DND-41 (cell line): ENCODE data around the gene PRUNE1.

Experiments used
- ATAC-seq: fragments of 200-7000 bp; cut with Tn5 transposase; 3 replicates; pipeline ENCODE4 v1.9.1; 2021; ENCODE audit warnings: low read depth; ENCODE audit not compliant: insufficient read depth
- DNase-seq: peaks from one replicate; pipeline ENCODE4 v3.0.0-alpha.2; 2020
- H2AFZ ChIP-seq: 2 replicates; pipeline ENCODE4 v1.6.0; 2012; ENCODE audit warnings: low read depth, low read length
- H3K27ac ChIP-seq: 2 replicates; pipeline ENCODE4 v1.5.1; 2012; ENCODE audit warnings: low read length, inconsistent platforms
- H3K27me3 ChIP-seq: fragments of 200-600 bp; sonication (generic); 2 replicates; pipeline ENCODE4 v1.6.0; 2012; ENCODE audit warnings: low read length, mild to moderate bottlenecking, inconsistent platforms; ENCODE audit not compliant: insufficient read depth, poor library complexity
- H3K36me3 ChIP-seq: 2 replicates; pipeline ENCODE4 v1.5.1; 2012; ENCODE audit warnings: low read length, inconsistent platforms; ENCODE audit not compliant: insufficient read depth
- H3K4me1 ChIP-seq: 2 replicates; pipeline ENCODE4 v1.5.1; 2012; ENCODE audit warnings: mild to moderate bottlenecking, low read length; ENCODE audit not compliant: insufficient read depth
- H3K4me2 ChIP-seq: 2 replicates; pipeline ENCODE4 v1.6.0; 2012; ENCODE audit warnings: mild to moderate bottlenecking, moderate library complexity, low read length, inconsistent platforms; ENCODE audit not compliant: insufficient read depth
- H3K4me3 ChIP-seq, 2 experiments: fragments of 200-600 bp in 1 of 2; shearing (Covaris generic) in 1 of 2; 2 replicates each; pipeline ENCODE4 v1.5.1; 2012 to 2016; ENCODE audit warnings: inconsistent platforms in 2 of 2, low read length in 2 of 2, mild to moderate bottlenecking in 2 of 2, low read depth in 1 of 2, moderate library complexity in 1 of 2
- H3K79me2 ChIP-seq: 2 replicates; pipeline ENCODE4 v1.6.0; 2012; ENCODE audit warnings: low read length, inconsistent platforms; ENCODE audit not compliant: insufficient read depth
- H3K9ac ChIP-seq: 2 replicates; pipeline ENCODE4 v1.6.0; 2012; ENCODE audit warnings: low read depth, mild to moderate bottlenecking, inconsistent platforms, low read length, moderate library complexity
- H3K9me3 ChIP-seq: 2 replicates; pipeline ENCODE4 v1.5.1; 2012; ENCODE audit warnings: low read length, moderate library complexity, mild to moderate bottlenecking, inconsistent platforms; ENCODE audit not compliant: insufficient read depth, severe bottlenecking
- H4K20me1 ChIP-seq: 2 replicates; pipeline ENCODE4 v1.6.0; 2012; ENCODE audit warnings: low read length; ENCODE audit not compliant: insufficient read depth
- EZH2 ChIP-seq: IDR thresholded peaks from 3 replicates; pipeline ENCODE4 v1.6.1; 2012; ENCODE audit warnings: borderline replicate concordance, low read depth, mild to moderate bottlenecking, moderate library complexity, low read length, inconsistent platforms; ENCODE audit not compliant: severe bottlenecking
- TF ChIP-seq, protein P1 (sequence below): IDR thresholded peaks from 2 replicates; pipeline ENCODE4 v1.5.1; 2012; ENCODE audit warnings: borderline replicate concordance, low read length, moderate library complexity, mild to moderate bottlenecking; ENCODE audit not compliant: poor library complexity, severe bottlenecking; ENCODE audit errors: extremely low read depth

PRUNE1 gene

GRCh38 chr1:151070474-151071276, 62.4 kb downstream of the PRUNE1 start, which contains the start of gene GABPB2:
TSS of gene GABPB2 (plus strand) at chr1:151070761. CDS start at chr1:151088190, 17,429 bp downstream.
- Histone ChIP-seq H3K9ac (peak within 1 kb of the TSS; percentile 84), H3K4me3 (peak within 1 kb of the TSS; percentile 45 to 68), H3K27ac (peak within 1 kb of the TSS; percentile 97), H3K36me3 (peaks cover 43% of the 10 kb centered on the region), H3K79me2 (peaks cover 64% of the 10 kb centered on the region), H3K9me3 (no peaks in the 10 kb centered on the region), H3K27me3 (no peaks in the 10 kb centered on the region), H3K4me2 (peak within 1 kb of the TSS; percentile 78), H3K4me1 (peaks cover 46% of the 10 kb centered on the region), H4K20me1 (no peaks in the 10 kb centered on the region), H2AFZ (peak within 1 kb of the TSS; percentile 89)
- DNase-seq = peak; percentile 90
- TF ChIP-seq, protein P1, sequence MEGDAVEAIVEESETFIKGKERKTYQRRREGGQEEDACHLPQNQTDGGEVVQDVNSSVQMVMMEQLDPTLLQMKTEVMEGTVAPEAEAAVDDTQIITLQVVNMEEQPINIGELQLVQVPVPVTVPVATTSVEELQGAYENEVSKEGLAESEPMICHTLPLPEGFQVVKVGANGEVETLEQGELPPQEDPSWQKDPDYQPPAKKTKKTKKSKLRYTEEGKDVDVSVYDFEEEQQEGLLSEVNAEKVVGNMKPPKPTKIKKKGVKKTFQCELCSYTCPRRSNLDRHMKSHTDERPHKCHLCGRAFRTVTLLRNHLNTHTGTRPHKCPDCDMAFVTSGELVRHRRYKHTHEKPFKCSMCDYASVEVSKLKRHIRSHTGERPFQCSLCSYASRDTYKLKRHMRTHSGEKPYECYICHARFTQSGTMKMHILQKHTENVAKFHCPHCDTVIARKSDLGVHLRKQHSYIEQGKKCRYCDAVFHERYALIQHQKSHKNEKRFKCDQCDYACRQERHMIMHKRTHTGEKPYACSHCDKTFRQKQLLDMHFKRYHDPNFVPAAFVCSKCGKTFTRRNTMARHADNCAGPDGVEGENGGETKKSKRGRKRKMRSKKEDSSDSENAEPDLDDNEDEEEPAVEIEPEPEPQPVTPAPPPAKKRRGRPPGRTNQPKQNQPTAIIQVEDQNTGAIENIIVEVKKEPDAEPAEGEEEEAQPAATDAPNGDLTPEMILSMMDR = peak; percentile 82
- TF ChIP-seq EZH2 = no peak
- peak; percentile 88 for ATAC-seq

GRCh38 chr1:151072224-151072623, 64.0 kb downstream of the PRUNE1 start:
- Histone ChIP-seq H4K20me1 (no peaks in the 10 kb centered on the region), H3K4me3 (no peak overlapping the region), H3K27me3 (no peaks in the 10 kb centered on the region), H3K4me1 (peaks cover 36% of the 10 kb centered on the region), H3K9ac (no peak overlapping the region), H3K27ac (no peak overlapping the region), H3K36me3 (peaks cover 32% of the 10 kb centered on the region), H3K79me2 (peaks cover 49% of the 10 kb centered on the region), H3K9me3 (no peaks in the 10 kb centered on the region), H2AFZ (no peak overlapping the region), H3K4me2 (peak overlapping the region; percentile 78; the same call in 1 of the 2 replicates)
- DNase-seq = no peak
- TF ChIP-seq, protein P1 = no peak
- no peak for TF ChIP-seq EZH2
- no peak for ATAC-seq
